Adipocyte (in vitro differentiated cells): Measurements from ENCODE around the gene FAM193B.

Experiments used
- DNase-seq: peaks from one replicate; pipeline ENCODE4 v3.0.0-alpha.2; 2015; ENCODE audit warnings: low read depth
- H3K27me3 ChIP-seq: replicated peaks from 2 replicates; pipeline ENCODE4 v1.7.0; 2013; ENCODE audit warnings: mild to moderate bottlenecking, low read length, moderate library complexity; ENCODE audit not compliant: control insufficient read depth, insufficient read depth
- H3K36me3 ChIP-seq: 2 replicates; pipeline ENCODE4 v1.7.0; 2013; ENCODE audit warnings: low read length, mild to moderate bottlenecking, moderate library complexity; ENCODE audit not compliant: control insufficient read depth, insufficient read depth, severe bottlenecking
- H3K4me1 ChIP-seq: 2 replicates; pipeline ENCODE4 v1.7.0; 2013; ENCODE audit warnings: mild to moderate bottlenecking, low read length, moderate library complexity; ENCODE audit not compliant: control insufficient read depth, insufficient read depth
- H3K4me3 ChIP-seq: 2 replicates; pipeline ENCODE4 v1.7.0; 2013; ENCODE audit warnings: mild to moderate bottlenecking, low read length, moderate library complexity
- H3K9ac ChIP-seq: 2 replicates; pipeline ENCODE4 v1.7.0; 2013; ENCODE audit warnings: mild to moderate bottlenecking, low read length, moderate library complexity
- H3K9me3 ChIP-seq: 2 replicates; pipeline ENCODE4 v1.7.0; 2013; ENCODE audit warnings: mild to moderate bottlenecking, low read length, moderate library complexity; ENCODE audit not compliant: control insufficient read depth

Gene FAM193B

GRCh38 chr5:177554474-177555111 is at the start of gene FAM193B:
FAM193B (minus strand) TSS chr5:177554563; CDS start chr5:177554458, 105 bp downstream.
- Histone ChIP-seq H3K36me3 (peaks cover 8% of the 10 kb centered on the region), H3K27me3 (no peaks in the 10 kb centered on the region), H3K4me1 (peaks cover 37% of the 10 kb centered on the region), H3K4me3 (peak within 1 kb of the TSS; percentile 90), H3K9ac (peak within 1 kb of the TSS; percentile 91), H3K9me3 (no peaks in the 10 kb centered on the region)
- DNase-seq, result peak; percentile 96

- H3K9me3 ChIP-seq, result no peaks in the 10 kb centered on the region
- no peak overlapping the region for H3K9ac ChIP-seq
- H3K36me3 ChIP-seq, result peaks cover 19% of the 10 kb centered on the region
- H3K4me1 ChIP-seq, result peaks cover 25% of the 10 kb centered on the region
- DNase-seq, result no peak
- H3K4me3 ChIP-seq, result no peak overlapping the region
- H3K27me3 ChIP-seq, result no peaks in the 10 kb centered on the region
Measured at GRCh38 chr5:177604116-177604521, 49.8 kb upstream of the FAM193B start.

- Histone ChIP-seq H3K4me1 (peaks cover 25% of the 10 kb centered on the region), H3K36me3 (peaks cover 15% of the 10 kb centered on the region), H3K27me3 (no peaks in the 10 kb centered on the region), H3K4me3 (no peak overlapping the region), H3K9me3 (no peaks in the 10 kb centered on the region), H3K9ac (no peak overlapping the region)
- DNase-seq, result no peak
Measured at GRCh38 chr5:177603631-177604030, 49.3 kb upstream of the FAM193B start.

- no peak for DNase-seq
- H3K9ac ChIP-seq, result peak overlapping the region; percentile 96
- H3K4me1 ChIP-seq, result peaks cover 25% of the 10 kb centered on the region
- no peaks in the 10 kb centered on the region for H3K27me3 ChIP-seq
- H3K36me3 ChIP-seq, result peaks cover 14% of the 10 kb centered on the region
- H3K9me3 ChIP-seq, result no peaks in the 10 kb centered on the region
- no peak overlapping the region for H3K4me3 ChIP-seq
Measured at GRCh38 chr5:177602458-177602830, 48.1 kb upstream of the FAM193B start.

GRCh38 chr5:177601577-177602457 is 47.5 kb upstream of the FAM193B start:
- Histone ChIP-seq H3K9me3 (no peaks in the 10 kb centered on the region), H3K9ac (peak overlapping the region; percentile 96), H3K27me3 (no peaks in the 10 kb centered on the region), H3K4me1 (peaks cover 21% of the 10 kb centered on the region), H3K36me3 (peaks cover 15% of the 10 kb centered on the region), H3K4me3 (peak overlapping the region; percentile 87)
- no peak for DNase-seq

- Histone ChIP-seq H3K27me3 (no peaks in the 10 kb centered on the region), H3K9me3 (no peaks in the 10 kb centered on the region), H3K4me3 (peak overlapping the region; percentile 87), H3K9ac (peak overlapping the region; percentile 96), H3K36me3 (peaks cover 19% of the 10 kb centered on the region), H3K4me1 (peaks cover 21% of the 10 kb centered on the region)
- DNase-seq, result no peak
Measured at GRCh38 chr5:177601126-177601525, 46.8 kb upstream of the FAM193B start.

- Histone ChIP-seq H3K4me3 (peak overlapping the region; percentile 87), H3K9ac (peak overlapping the region; percentile 96), H3K4me1 (peaks cover 21% of the 10 kb centered on the region), H3K36me3 (peaks cover 19% of the 10 kb centered on the region), H3K9me3 (no peaks in the 10 kb centered on the region), H3K27me3 (no peaks in the 10 kb centered on the region)
- peak; percentile 53 for DNase-seq
Measured at GRCh38 chr5:177600508-177601018, 46.2 kb upstream of the FAM193B start.

GRCh38 chr5:177599731-177600507 is 45.6 kb upstream of the FAM193B start, which contains the start of gene B4GALT7:
B4GALT7 (plus strand) TSS chr5:177600132; CDS start chr5:177600211, 79 bp downstream.
- Histone ChIP-seq H3K4me3 (peak within 1 kb of the TSS; percentile 87), H3K9me3 (no peaks in the 10 kb centered on the region), H3K36me3 (peaks cover 20% of the 10 kb centered on the region), H3K4me1 (peaks cover 21% of the 10 kb centered on the region), H3K9ac (peak within 1 kb of the TSS; percentile 96), H3K27me3 (no peaks in the 10 kb centered on the region)
- peak; percentile 95 for DNase-seq

GRCh38 chr5:177598477-177598876 is 44.1 kb upstream of the FAM193B start:
- H3K36me3 ChIP-seq, result peaks cover 34% of the 10 kb centered on the region
- H3K9me3 ChIP-seq, result no peaks in the 10 kb centered on the region
- no peak overlapping the region for H3K9ac ChIP-seq
- DNase-seq, result no peak
- peaks cover 26% of the 10 kb centered on the region for H3K4me1 ChIP-seq
- no peaks in the 10 kb centered on the region for H3K27me3 ChIP-seq
- no peak overlapping the region for H3K4me3 ChIP-seq

GRCh38 chr5:177596775-177597238 is 42.4 kb upstream of the FAM193B start:
- Histone ChIP-seq H3K9me3 (no peaks in the 10 kb centered on the region), H3K4me3 (no peak overlapping the region), H3K27me3 (no peaks in the 10 kb centered on the region), H3K36me3 (peaks cover 37% of the 10 kb centered on the region), H3K4me1 (peaks cover 22% of the 10 kb centered on the region), H3K9ac (no peak overlapping the region)
- no peak for DNase-seq
